Fibroblast of mammary gland (primary cell): ENCODE measurements around the gene GLI1.

ENCODE experiments used
- DNase-seq: peaks from one replicate; pipeline ENCODE4 v3.0.0-alpha.2; 2010; ENCODE audit warnings: low read depth
- H3K4me3 ChIP-seq: 2 replicates; pipeline ENCODE4 v1.5.1; 2011; ENCODE audit warnings: low read depth, mild to moderate bottlenecking, low read length, moderate library complexity; ENCODE audit not compliant: control insufficient read depth
- TF ChIP-seq, protein P1 (sequence below): conservative IDR thresholded peaks from 2 replicates; pipeline ENCODE4 v1.5.1; 2011; ENCODE audit warnings: low read depth, low read length, inconsistent platforms; ENCODE audit not compliant: control insufficient read depth, insufficient read depth

Gene GLI1

DNA sequence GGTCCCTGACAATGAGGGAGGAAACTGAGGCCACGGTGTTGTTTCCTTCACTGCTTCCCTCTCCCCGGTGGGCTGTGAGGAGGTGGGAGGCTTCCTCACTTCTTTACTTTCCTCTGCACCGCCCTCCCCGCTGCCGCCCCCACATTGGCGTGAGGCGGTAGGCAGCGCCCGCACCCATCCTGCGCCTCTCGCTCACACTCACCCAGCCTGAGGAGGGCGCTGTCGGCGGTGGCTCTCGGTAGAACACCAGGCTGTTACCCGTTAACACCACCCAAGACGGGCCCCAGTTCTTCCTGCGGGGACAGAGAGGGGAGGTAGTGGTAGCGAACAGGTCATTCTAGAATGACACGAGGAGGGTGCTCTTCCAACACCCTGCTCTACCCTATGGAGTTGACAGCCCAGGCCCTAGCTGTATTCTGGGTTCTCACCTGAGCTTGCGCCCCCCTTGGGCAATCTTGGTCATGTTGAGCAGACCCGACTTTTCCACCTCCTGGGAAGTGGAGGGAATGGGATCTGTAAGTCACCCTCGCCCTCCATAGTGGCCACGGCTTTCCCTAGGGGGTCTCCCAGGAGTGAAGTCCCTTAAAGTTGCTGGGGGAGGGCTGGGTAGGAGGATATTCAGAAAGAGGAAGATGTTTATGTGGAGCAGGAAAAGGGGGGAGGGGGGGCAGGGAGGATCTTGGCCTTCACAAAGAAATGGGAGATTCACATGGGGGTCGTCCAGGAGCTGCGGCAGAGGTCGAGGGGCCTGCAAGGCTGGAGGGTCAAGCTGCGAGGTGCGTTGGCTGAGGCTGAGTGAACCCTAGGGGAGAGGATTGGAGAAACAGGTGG, 16.8 kb downstream of the GLI1 start:
- DNase-seq, result no peak
- no peak overlapping the region for H3K4me3 ChIP-seq

DNA sequence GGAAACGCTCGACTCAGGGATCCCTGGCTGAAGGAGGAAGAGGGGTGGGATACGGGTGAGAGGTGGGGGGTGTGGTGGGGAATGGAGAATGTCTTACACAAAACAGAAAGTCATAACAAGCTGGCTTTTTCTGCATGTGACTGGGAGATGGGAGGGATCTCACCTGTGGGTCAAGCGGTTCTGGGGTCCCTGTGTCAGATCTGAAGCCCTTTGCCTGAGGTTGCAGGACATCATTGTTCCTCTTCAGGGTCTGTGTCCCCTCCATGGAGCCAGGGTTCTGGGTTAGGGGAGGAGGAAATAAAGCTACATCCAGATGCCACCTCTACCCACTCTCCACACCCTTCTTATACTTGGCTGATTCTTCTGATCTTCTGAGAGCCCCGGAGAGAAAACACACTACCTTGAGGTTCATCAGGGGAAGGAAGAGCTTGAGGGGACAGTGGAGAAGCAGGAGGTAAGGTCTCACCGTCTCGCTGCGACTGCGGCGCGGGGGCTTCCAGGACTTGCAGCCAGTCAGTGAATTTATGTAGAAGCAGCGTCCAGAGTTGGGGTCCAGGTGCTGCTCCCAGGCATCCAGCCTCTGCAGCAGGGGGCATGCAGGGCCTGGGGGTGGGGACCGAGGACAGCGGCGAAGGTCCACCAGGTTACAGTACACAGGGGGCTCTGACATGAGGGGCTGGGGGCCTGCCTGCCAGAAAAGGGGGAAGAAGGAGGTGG, 17.6 kb downstream of the GLI1 start:
- TF ChIP-seq, protein P1, sequence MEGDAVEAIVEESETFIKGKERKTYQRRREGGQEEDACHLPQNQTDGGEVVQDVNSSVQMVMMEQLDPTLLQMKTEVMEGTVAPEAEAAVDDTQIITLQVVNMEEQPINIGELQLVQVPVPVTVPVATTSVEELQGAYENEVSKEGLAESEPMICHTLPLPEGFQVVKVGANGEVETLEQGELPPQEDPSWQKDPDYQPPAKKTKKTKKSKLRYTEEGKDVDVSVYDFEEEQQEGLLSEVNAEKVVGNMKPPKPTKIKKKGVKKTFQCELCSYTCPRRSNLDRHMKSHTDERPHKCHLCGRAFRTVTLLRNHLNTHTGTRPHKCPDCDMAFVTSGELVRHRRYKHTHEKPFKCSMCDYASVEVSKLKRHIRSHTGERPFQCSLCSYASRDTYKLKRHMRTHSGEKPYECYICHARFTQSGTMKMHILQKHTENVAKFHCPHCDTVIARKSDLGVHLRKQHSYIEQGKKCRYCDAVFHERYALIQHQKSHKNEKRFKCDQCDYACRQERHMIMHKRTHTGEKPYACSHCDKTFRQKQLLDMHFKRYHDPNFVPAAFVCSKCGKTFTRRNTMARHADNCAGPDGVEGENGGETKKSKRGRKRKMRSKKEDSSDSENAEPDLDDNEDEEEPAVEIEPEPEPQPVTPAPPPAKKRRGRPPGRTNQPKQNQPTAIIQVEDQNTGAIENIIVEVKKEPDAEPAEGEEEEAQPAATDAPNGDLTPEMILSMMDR, result no peak
- no peak overlapping the region for H3K4me3 ChIP-seq
- no peak for DNase-seq

More for the DNA sequence above, 16.8 kb downstream of the GLI1 start:
- TF ChIP-seq, protein P1, result no peak

DNA sequence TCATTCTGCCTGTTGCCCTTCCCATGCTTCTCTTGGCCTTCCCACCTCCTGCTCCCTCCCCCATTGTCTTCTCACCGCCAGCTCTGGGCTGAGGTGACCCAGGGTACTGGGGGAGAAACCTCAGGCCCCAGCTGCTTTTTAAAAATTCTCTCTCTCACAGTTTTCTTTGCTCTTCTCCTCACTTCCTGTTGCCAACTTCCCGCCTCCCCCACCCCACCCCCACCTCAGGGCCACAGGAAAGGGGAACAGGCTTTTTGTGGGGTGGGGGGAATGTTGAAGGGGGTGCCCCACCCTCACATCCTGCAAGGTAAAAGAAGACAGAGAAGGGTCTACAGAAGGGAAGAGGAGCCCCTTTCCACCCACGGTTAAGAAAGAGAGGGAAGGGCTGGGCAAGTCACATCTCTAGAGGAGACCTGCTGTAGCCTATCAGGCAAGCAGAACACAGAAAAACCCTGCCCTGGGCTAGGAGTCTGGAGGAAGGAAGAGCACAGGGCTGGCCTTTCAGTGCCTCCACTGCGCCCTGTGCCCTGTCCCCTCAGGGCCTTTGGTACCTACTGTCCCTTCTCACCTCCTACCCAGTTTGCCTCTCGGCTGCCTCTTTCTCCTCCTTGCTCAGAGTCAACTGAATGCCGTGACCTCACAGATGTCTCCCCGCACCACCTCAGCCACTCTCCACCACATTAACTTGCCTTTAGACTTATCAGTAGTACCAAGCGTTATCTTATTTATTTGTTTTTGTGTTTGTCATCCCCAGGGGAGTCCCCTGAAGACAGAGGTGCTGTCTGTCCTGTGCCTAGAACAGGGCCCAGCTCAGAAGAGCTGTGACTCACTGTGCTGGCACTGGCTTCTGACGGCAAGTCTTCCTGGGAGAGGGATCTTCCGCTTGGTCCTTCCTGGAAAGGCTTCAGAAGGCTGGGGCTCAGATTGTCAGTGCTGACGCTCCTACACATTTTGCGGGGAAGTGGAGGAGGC, 18.4 kb downstream of the GLI1 start:
- peak; percentile 59 for DNase-seq
- TF ChIP-seq, protein P1, result no peak
- no peak overlapping the region for H3K4me3 ChIP-seq

DNA sequence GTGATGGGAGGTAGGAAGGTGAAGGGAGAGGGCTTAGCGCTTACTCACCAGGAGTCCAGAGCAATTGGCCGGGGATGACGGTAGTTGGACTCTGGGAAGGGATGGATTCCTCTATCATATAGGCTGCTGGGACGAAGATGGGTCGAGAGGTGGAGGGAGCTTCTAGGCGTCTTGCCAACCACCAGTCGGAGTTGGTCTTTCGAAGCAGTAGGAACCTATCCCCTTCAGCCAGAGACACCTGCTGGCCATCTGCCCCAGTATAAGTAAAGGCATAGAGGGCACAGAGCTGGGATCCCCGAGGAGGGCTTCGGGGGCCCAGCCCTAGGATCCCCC, 19.4 kb downstream of the GLI1 start:
- no peak overlapping the region for H3K4me3 ChIP-seq
- DNase-seq, result no peak
- TF ChIP-seq, protein P1, result no peak

DNA sequence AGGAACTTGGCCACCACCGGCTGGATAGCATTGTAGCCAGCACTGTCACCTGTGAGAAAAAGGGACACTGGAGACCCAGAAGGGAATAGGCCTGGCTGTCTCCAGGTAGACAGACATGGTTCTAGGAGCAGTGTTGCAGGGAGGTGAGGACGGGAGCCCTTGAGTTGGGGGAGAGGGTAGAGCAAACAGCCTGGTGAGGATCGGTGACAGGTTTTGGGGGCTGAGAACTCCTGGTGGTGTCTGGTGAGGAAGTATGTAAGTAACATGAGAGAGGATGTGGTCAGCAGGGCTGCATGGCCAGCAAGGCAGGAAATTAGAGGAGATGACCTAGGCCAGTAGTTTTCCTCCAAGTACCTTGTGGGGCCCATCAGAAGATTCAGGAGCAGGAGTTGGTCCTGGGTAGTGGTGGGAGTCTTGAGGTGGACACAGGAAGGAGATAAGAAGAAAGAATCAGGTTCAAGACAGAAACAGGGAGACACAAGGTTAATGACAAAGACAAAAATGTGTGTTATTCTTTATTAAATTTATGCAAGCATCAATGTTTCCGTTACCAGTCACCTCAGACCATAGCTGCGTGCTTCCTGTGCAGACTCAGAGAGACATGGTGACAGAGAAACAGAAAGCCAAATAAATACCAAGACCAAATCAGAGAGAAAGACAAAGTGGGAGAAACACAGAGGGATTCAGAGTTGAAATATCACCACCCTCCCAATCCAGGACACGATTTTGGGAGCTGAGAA, 20.0 kb downstream of the GLI1 start, which contains the start of gene ARHGAP9:
Gene ARHGAP9, minus strand, starts transcription at position 491 of the 740 bp plus-strand sequence. Its CDS starts 460 bp downstream, at position 31.
- TF ChIP-seq, protein P1, result no peak
- H3K4me3 ChIP-seq, result no peak within 1 kb of the TSS
- no peak for DNase-seq
